GM20431 (cell line): ENCODE data around the gene VENTX.
"Not testable (repeated sequence)": the region's sequence is repeated elsewhere in the genome, so short reads cannot be mapped to it uniquely, and the experiment has no call there.

Source experiments
- in situ Hi-C: fragments of 300-500 bp; cut with MseI, MboI; formaldehyde crosslinking; loops from one replicate; pipeline ENCODE4 v1.15.0; 2020; ENCODE audit warnings: low sequenced_read_pairs; ENCODE audit not compliant: unreplicated experiment

The VENTX gene

DNA sequence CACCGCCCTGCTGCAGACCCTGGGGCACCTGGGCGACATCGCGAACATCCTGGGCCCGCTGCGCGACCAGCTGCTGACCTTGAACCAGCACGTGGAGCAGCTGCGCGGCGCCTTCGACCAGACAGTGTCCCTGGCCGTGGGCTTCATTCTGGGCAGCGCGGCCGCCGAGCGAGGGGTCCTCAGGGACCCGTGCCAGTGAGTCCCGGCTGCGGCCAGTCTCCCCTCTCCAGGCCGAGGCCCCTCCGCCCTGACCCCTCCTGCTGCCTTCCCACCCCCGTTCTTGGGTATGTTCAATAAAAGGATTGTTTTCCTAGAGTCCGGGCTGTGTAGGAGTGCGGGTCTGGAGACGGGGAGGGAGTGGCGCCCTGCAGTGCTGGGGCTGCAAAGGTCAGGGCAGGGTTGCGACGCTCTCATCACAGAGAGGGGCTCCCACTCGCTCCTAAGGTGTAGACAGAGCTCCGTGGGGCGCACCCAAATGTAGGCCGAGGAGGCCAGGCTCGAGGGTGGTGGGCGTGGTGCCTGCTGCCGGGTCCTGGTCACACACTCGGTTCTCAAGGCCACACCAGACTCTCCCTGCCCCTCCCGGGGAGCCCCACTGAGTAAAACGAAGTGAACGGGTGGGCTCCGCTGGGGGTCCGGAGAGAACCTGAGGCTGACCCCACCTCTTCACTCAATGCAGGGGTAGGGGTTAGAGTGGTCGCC is 6.3 kb upstream of the VENTX start:
- in situ Hi-C loops = no loop called here

DNA sequence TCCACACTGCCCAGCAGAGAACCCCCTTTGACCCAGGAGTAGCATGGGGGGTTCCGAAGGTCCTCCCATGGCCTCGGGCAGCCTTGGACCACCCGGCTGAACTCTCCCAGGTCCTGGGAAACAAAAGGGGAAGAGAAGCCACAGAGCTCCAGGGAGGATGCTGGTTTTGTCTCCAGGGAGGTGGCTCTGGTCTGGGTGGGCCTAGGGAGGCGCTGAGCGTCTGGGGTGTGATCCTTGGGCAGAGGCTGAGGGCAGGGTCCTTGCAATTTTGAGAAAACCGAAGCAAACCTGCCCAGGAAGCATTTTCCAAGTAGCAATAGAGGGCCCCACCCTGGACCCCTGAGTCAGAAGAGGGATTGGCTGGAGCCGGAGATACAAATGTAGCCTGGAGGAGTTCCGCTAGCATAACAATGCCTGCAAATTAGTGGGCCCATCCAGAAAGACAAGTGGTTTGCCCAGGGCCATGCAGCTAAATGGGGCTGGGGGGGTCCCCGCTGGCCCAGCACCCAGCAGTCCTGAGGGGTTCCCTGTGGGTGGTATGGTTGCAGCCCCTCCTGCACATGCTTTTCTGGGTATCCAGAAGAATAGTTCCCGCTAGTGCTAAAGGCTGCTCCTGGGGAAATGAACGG is 5.6 kb upstream of the VENTX start:
- in situ Hi-C loops = no loop called here

DNA sequence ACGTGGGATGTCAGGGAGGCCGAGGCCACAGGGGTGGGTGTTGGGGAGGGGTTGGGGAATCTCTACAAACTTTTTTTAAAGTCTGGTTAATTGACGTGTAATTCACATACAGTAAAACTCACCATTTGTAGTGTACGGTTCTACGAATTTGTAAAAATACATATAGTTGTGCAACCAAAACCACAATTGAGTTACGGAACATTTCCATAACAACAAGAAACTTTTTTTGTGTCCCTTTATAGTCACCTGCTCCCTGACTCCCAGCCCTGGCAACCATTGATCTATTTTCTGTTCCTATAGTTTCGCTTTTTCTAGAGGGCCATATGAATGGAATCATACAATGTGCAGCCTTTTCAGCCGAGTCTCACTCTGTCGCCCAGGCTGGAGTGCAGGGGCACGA is 2.9 kb upstream of the VENTX start:
- in situ Hi-C loops = not testable (repeated sequence)

DNA sequence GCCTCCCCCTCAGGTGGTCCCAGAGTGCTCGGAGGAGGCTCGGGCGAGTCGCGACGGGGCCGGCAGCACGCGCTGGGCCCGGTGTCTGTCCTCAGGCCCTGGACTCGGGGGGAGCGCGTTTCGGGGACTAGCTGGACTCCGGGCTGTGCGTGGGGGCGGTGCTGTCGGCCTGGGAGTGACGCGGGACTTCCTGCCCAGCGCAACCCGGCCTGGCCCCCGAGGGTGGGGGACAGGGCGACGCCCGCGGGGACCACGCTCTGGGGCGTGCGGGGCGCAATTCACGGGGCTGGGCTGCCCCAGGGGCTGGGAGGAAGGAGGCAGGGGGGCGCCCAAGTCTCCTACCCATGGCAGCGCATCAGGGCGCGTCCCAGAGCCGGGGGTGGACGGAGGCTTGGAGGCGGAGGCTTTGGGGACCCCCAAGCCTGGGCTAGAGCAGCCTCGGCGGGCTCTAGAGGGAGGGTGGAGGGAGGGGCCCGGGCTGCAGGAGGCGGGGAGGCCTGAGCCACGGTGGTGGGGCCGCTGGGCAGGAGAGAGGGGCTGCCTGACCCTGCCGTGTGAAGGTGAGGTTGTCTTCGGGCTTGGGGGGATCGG is 2.3 kb upstream of the VENTX start:
- in situ Hi-C loops = no loop called here

DNA sequence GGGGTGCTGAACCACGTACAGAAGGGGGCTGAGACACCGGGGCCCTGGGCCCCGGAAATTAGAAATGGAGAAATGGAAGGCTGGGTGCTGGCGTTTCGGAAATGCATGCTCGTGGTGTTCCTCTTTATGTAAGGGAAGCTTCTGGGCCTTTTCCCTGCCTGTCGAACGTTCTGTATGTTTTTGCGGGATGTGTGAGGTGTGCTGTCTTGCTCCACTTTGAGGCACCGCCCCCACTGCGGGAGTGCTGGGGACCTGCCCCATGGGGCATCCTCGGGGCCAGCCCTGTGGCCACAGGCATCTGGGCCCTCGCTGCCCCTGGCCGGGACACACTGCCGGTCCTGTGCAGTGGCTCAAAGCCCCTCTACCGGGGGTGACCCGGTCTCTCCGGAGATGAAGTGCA is 1.7 kb upstream of the VENTX start:
- in situ Hi-C loops = no loop called here

DNA sequence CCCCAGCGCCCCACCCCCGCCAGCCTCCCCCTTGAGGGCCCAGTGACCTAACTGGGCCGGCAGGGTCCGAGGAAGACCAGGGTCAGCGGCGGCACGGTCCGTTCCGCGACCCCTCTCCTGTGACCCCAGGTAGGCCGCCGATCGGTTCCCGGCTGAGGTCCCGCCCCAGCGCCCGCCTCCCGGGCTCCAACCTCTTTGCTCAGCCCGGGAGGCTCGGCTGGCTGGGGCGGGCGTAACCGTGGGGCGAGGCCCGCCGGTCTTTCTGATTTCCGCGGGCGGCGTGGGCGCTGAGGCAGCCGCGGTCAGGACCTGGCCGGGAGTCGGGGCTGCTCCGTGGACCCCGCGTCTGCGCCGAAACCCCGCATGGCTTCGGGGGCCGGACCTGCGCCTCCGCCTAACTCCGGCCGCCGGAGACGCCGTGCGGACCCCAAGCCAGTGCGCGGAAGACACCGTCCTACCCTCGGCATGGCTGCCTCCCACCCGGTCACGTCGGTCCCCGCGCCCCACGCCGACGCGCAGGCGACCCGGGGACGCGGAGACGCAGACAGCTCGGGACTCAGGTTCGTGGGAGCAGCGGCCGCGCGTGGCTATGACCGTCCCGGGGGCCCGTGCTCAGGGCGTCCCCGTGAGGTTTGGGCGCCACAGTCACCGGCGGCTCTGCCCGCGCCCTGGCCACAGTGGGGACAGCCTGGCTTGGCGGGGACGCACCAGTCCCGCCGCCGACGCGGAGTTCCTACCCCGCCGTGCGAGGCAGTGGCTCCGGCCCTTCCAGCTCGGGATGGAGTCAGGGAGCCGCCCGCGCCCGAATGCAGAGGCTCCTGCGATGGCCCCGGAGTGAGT is 1.0 kb upstream of the VENTX start:
- in situ Hi-C loops = no loop called here

DNA sequence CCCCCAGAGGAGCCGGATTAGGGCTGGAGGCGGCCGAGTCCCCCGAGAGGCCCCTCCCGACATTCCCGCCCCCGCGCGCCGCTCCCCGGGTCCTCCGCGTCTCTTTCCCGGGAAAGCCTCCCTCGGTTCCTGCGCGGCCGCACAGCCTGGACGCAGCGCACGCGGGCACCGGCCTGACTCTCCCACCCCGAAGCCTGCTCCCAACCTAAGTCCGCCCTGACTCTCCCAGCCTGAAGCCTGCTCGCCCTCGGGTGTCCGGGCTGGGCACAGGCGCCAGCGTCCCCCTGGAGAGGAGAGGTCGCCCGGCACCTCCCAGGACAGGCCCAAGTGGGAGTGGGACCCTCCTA is 441 bp upstream of the VENTX start:
- in situ Hi-C loops = no loop called here

DNA sequence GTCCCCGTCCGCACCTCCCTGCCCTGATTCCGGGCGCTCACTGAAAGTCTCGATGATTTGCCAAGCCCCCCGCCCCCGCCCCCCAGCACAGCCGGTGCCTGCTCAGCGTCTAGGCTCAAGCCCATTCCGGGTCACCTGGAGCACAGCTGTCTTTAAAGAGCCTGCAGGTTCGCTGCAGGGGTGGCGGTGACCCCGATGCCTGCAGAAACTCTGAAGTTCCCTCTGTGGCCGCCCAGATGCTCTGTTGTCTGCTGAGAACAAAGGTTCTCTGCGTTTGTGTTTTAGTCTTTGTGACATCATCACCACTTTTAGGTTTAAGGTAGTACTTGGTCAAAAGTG is 780 bp downstream of the VENTX start:
- in situ Hi-C loops = no loop called here

DNA sequence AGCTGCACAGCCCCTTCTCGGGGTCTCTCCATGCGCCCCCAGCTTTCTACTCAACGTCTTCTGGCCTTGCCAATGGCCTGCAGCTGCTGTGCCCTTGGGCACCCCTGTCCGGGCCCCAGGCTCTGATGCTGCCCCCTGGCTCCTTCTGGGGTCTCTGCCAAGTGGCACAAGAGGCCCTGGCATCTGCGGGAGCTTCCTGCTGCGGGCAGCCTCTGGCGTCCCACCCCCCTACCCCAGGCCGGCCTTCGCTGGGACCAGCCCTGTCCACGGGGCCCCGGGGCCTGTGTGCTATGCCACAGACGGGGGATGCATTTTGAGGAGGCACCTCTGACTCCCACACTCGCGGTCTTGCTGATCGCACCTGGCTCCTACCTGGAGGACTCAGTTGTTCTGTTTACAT is 2.3 kb downstream of the VENTX start:
- in situ Hi-C loops = no loop called here

DNA sequence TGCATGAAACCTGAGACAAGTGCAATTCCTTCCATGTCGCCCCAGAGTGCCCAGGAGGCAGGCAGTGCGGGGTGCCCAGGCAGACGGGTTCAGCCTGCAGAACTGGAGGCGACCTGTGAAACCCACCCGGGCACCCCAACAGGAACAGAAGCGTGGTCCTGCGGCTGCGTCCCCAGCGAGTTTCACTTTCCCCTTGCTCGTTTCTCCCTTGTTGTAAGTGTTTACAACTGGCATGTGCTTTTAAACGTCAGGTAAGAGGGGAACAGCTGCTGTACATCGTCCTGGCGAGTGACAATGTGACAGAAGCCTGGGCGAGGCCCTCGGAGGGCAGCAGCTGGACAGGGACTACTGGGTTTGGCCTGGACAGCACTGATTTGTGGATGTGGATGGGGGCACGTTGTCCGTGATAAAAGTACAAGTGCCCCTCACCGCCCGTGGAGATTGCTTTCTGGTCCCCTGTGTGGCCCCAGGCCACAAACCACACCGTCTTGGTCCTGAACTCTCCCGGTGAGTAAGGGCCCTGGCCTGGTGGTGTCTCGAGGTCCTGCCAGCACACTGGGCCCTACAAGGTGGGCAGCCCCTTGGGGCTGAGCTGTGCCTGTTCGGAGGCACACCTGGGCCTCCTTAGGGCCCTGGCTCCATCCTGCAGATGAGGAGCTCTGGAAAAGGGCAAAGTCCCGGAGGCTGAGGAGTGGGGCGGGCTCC is 4.0 kb downstream of the VENTX start:
- in situ Hi-C loops = no loop called here

DNA sequence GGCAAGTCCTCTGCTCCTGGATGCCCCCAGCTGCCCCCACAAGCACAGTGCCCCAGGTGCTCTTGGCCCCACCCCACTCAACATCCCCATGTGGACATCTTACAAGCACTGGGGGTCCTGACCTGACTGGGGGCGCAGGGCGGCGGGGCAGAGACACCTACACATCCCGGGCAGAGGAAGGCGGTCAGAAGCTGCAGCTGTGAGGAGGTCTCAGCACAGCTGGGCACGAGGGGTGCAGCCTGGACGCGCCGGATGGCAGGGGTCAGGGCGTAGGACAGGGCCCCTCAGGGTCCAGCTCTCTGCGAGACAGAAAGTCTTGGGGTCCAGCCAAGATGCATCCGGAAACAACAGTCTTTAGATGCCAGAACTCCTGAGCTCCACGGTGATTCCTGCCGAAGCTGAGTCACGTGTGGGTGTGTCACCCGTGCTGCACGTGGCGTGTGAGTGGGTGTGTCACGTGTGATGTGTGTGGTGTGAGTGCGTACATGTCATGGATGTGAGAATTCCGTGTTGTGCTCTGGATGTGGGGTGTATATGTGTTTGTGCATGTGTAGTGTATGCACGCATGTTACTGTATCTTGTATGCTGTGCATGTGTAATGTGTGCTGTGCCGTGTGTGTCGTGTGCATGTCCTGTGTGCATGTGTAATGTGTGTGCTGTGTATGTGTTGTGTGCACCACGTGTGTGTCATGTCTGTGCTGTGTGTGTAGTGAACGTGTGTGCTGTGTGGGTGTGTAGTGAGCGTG is 5.1 kb downstream of the VENTX start:
- in situ Hi-C loops = no loop called here

DNA sequence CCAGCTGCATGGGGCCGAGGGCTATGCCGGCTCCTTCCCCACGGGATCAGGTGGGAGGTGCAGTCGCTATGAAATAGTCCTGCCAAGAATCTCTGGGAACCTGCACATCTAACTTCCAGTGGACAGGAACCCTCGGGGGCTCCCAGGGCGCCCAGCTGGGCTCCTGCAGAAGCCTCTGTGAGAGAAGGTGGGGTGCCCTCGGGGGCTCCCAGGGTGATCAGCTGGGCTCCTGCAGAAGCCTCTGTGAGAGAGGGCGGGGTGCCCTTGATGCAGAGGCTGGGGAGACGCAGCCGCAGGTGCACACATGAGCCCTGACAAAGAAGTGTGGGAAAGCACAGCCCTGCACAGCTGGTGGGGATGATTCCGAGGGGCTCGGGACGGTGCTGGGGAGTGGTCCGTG is 5.9 kb downstream of the VENTX start:
- in situ Hi-C loops = no loop called here

DNA sequence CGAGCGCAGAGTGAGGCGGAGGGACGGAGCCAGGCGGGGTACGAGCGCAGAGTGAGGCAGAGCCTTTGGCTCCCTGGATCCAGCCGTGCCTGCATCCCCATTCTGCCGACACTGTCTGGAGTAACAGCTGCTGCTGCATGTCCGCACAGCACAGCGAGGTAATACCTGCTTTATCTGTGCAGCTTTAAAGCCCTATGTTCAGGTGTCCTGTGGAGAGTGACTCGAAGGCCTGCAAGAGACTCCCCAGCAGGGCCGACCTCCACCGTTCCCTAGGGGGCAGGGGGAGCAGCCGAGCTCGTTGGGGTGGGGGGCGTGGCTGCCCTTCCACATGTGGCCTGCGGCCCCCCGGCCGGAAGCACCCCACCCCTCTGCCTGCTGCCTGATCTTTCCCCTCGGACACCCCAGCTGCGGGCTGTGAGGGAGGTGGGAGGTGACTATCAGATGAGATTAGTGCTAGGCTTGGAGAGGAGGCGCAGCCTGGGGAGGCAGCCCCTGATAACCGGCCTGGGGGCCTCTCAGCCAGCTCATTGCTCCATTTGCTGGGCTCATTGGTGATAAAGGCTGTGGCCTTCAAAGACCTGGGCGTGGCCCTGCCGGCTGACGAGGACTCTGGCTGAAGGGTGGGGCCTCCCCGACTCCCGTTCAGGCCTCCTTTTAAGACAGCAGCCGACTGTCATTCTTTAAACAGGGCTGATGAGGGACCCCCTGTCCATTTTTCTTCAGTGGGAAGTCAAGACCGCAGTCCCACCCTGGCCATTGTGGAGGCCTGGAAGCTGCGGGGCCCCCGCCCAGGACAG is 8.0 kb downstream of the VENTX start:
- in situ Hi-C loops = no loop called here

DNA sequence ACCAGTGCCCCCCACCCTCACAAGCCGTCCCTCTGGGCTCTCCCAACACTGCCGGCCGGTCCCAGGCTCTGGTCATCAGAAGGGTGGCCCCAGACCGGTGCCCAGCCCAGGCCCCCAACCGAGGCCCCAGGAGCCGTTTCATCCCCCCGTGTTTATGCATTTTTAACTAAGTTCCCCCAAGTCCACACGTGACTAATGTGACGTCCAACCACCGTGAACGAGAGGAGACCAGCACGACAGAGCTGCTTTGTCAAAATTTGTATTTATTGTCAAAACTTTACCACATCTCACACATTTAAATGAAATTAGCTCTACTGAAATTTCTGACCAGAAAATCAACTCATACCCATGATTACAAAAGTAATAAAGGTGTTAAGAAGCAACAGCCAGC is 8.6 kb downstream of the VENTX start:
- in situ Hi-C loops = no loop called here

DNA sequence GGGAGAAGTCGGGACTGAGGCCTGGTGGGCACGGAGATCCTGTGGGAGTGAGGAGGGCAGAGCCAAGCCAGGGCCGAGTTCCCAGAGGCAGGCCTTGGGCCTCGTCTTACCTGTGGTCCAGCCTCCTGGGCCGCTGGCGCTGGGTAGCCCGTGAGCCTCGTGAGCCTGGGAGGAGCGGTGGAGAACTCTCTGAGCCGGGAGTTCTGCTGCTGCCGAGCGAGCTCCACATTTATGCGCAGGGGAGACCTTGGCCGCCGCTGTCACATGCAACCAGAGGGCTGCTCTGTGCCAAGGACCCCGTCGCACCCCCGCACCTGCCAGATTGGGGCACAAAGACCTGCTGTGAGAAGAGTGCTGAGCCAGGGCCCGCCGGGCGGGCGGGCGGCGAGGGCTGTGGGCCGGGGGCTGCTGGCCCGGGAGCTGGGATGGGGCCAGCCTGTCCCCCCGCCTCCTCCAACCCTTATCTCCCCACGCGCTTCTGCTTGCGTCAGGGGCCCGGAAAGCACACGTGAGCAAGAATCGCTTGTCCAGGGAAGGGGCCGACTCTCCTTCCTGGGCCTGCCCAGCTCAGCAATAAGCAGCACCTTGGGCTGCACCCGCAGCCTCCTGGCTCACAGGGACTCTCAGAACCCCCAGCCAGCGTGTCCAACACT is 10.2 kb downstream of the VENTX start:
- in situ Hi-C loops = no loop called here

DNA sequence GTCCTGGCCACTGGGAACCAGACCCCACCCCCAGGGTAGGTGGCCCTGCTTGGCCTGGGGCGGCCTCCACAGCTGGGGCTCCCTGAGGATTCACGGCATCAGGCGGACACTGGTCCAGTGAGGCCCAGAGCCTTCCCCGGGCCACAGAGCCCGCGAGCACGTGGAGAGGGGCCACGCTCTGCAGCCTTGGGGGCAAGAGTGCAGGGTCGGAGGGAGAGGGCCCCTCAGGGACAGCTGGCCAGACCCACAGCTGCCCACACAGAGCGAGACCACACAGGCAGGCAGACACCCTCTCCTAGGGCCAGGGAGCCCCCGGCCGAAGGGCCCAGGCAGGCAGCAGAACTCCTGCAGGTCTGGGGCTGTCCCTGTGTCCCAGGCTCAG is 10.7 kb downstream of the VENTX start:
- in situ Hi-C loops = no loop called here

DNA sequence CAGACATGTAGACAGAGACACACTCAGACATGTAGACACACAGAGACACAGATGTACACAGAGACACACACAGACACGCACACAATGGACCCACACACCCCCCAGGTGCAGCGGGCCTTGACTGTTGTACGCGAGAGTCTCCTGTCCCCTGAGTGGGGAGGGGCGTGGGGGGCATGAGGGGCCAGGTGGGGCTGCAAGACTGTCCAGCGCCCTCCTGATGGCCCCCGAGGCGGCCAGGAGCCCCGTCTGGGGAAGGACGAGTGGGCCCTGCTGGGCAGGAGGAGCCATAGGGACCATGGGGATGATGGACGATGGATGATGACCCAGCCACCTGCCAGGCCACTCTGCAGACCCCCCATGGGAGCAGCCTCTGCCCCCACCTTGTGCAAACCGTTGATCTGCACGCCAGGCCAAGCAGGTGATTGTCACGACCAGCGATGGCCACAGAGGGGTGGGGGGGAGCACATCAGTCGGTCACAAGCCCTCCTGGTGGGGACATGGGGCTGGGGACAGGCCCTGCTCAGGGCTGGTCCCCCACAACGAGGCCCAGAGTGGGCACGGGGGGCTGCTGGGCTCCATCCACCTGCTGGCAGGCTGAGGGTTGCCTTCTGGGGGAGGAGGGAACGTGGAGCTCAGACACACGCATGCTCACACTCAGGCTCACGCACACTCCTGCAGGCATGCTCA is 11.6 kb downstream of the VENTX start:
- in situ Hi-C loops = no loop called here
